C4-2B (cell line): ENCODE data around the gene ZNF37A.

Experiments
- H3K27ac ChIP-seq: fragments of 450-650 bp; 2 replicates; pipeline ENCODE4 v1.5.1; 2017
- CTCF ChIP-seq: fragments of 450-650 bp; conservative IDR thresholded peaks from 2 replicates; pipeline ENCODE4 v1.5.1; 2017; ENCODE audit warnings: mild to moderate bottlenecking
- ZFX ChIP-seq: fragments of 450-650 bp; IDR thresholded peaks from 2 replicates; pipeline ENCODE4 v1.6.1; 2017

ZNF37A gene

GRCh38 chr10:38156416-38157269 is 62.5 kb downstream of the ZNF37A start:
- TF ChIP-seq ZFX: no peak
- TF ChIP-seq CTCF: no peak
- no peak overlapping the region for H3K27ac ChIP-seq

GRCh38 chr10:38157270-38157685 is 63.1 kb downstream of the ZNF37A start:
- no peak overlapping the region for H3K27ac ChIP-seq
- TF ChIP-seq CTCF (no peak), ZFX (no peak)

- no peak overlapping the region for H3K27ac ChIP-seq
- no peak for TF ChIP-seq ZFX
- no peak for TF ChIP-seq CTCF
Observed at GRCh38 chr10:38159004-38159403, 64.9 kb downstream of the ZNF37A start.

- H3K27ac ChIP-seq: no peak overlapping the region
- TF ChIP-seq CTCF: no peak
- TF ChIP-seq ZFX: no peak
Observed at GRCh38 chr10:38163617-38164016, 69.5 kb downstream of the ZNF37A start.

GRCh38 chr10:38174336-38174735 is 80.2 kb downstream of the ZNF37A start:
- H3K27ac ChIP-seq: no peak overlapping the region
- TF ChIP-seq ZFX (no peak), CTCF (no peak)

- H3K27ac ChIP-seq: no peak overlapping the region
- TF ChIP-seq ZFX: no peak
- TF ChIP-seq CTCF: no peak
Observed at GRCh38 chr10:38184477-38184876, 90.3 kb downstream of the ZNF37A start.
